OCI-LY7 (cell line): ENCODE results near the gene GLRX3. TPM values are rescaled to one million over a fixed set of nuclear protein-coding genes. Genes with fewer than 3 reads are reported as not detected.

ENCODE experiments used
- BruUV-seq: library from RNA; stranded (reverse); fragments of 400-500 nt; replicated peaks from 2 replicates; lab custom pipeline; 2021; lab: Mats Ljungman, UMichigan
- CTCF ChIA-PET: fragments of 300-600 bp; sonication (Branson Sonifier 250); formaldehyde crosslinking; loops from one replicate; lab custom pipeline; 2022; ENCODE audit warnings: antibody characterized with exemption; ENCODE audit not compliant: unreplicated experiment; lab: Charles Lee
- POLR2A ChIA-PET: fragments of 300-600 bp; sonication (Branson Sonifier 250); formaldehyde crosslinking; loops from one replicate; lab custom pipeline; 2022; ENCODE audit warnings: antibody characterized with exemption; lab: Charles Lee
- DNase-seq: peaks from one replicate; pipeline ENCODE4 v3.0.0-alpha.2; 2015; ENCODE audit warnings: low spot score
- H2AFZ ChIP-seq: fragments of 200-600 bp; sonication (generic), shearing (Covaris generic); 2 replicates; pipeline ENCODE4 v1.6.1; 2014; ENCODE audit warnings: mild to moderate bottlenecking, antibody characterized with exemption, low read length, moderate library complexity
- H3K27ac ChIP-seq: fragments of 200-600 bp; sonication (generic); 2 replicates; pipeline ENCODE4 v1.5.1; 2014; ENCODE audit warnings: mixed run types, low read depth, mild to moderate bottlenecking, moderate library complexity, low read length, inconsistent platforms; ENCODE audit not compliant: poor library complexity, severe bottlenecking
- H3K36me3 ChIP-seq: fragments of 200-600 bp; sonication (generic); 2 replicates; pipeline ENCODE4 v1.6.1; 2014; ENCODE audit warnings: mild to moderate bottlenecking, antibody characterized with exemption, low read length, moderate library complexity, mixed read lengths; ENCODE audit not compliant: insufficient read depth
- H3K4me1 ChIP-seq: fragments of 200-600 bp; sonication (generic); 2 replicates; pipeline ENCODE4 v1.5.1; 2014; ENCODE audit warnings: mild to moderate bottlenecking, low read length; ENCODE audit not compliant: insufficient read depth, poor library complexity, severe bottlenecking
- H3K4me2 ChIP-seq: fragments of 200-600 bp; sonication (generic); 2 replicates; pipeline ENCODE4 v1.6.1; 2014; ENCODE audit warnings: mild to moderate bottlenecking, low read length
- H3K4me3 ChIP-seq: fragments of 200-600 bp; sonication (generic); 2 replicates; pipeline ENCODE4 v1.5.1; 2014; ENCODE audit warnings: mild to moderate bottlenecking, low read depth, low read length; ENCODE audit not compliant: poor library complexity, severe bottlenecking
- H3K79me2 ChIP-seq: fragments of 200-600 bp; sonication (generic); 2 replicates; pipeline ENCODE4 v1.6.1; 2016; ENCODE audit warnings: low read depth, mild to moderate bottlenecking, low read length, moderate library complexity, mixed read lengths; ENCODE audit not compliant: insufficient read depth
- H3K9me2 ChIP-seq: fragments of 200-600 bp; sonication (generic); 2 replicates; pipeline ENCODE4 v1.6.1; 2016; ENCODE audit warnings: mild to moderate bottlenecking, low read length, mixed read lengths; ENCODE audit not compliant: insufficient read depth
- H3K9me3 ChIP-seq: fragments of 200-600 bp; sonication (generic); 2 replicates; pipeline ENCODE4 v1.6.1; 2014; ENCODE audit warnings: mild to moderate bottlenecking, mixed run types, low read length, mixed read lengths
- H4K20me1 ChIP-seq: fragments of 200-600 bp; sonication (generic); 2 replicates; pipeline ENCODE4 v1.6.1; 2014; ENCODE audit warnings: mild to moderate bottlenecking, antibody characterized with exemption, low read length, moderate library complexity, mixed read lengths; ENCODE audit not compliant: insufficient read depth
- CTCF ChIP-seq: fragments of 200-600 bp; sonication (generic); conservative IDR thresholded peaks from 2 replicates; pipeline ENCODE4 v1.5.1; 2014; ENCODE audit warnings: mild to moderate bottlenecking, antibody characterized with exemption, low read length, moderate library complexity, mixed read lengths
- EZH2phosphoT487 ChIP-seq: fragments of 200-600 bp; sonication (generic); IDR thresholded peaks from 2 replicates; pipeline ENCODE4 v1.6.1; 2018; ENCODE audit warnings: low read depth, borderline replicate concordance, mild to moderate bottlenecking, mixed run types, antibody characterized with exemption, low read length, moderate library complexity, mixed read lengths
- intact Hi-C: fragments of 100-400 bp; cut with micrococcal nuclease; formaldehyde crosslinking; loops from one replicate; pipeline ENCODE4 v1.10.0; 2022; ENCODE audit not compliant: unreplicated experiment
- total RNA-seq, 2 experiments: library from RNA; depleted of rRNA in 1 of 2; stranded (reverse); fragments of >200 nt in 1 of 2; shearing (Covaris generic) in 1 of 2; gene quantifications; 2 replicates each; pipeline ENCODE4 v1.2.3, GENCODE V29; 2014 to 2022

Gene GLRX3
- total RNA-seq, 2 experiments from 2014 or later = 83.2 to 117 TPM

DNA sequence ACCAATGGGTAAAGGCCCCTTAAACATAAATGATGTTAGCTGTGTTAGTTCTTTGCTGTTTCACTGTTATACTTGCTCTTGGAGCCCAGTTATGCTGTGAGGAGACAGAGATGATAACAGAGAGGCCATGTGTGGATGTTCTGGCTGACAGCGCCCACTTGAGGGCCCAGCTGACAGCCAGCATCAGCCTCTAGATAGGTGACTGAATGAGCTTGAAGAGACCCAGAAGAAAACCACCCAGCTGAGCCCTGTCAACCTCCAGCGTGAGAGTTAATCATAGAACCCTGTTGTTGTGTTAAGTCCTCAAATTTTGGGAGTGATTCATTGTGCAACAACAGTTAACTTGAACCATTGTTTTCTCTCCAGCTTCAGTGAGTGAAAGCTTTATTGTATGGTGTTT is 91.7 kb downstream of the GLRX3 start:
- POLR2A ChIA-PET = interaction anchor here (0.6 kb wide), 1 partner anchor 302 kb away, joined by 3 read pairs; no protein-coding TSS in a partner anchor
- Histone ChIP-seq H3K27ac (no peak overlapping the region), H3K4me2 (no peak overlapping the region), H3K9me3 (no peaks in the 10 kb centered on the region), H3K9me2 (no peaks in the 10 kb centered on the region), H3K79me2 (no peaks in the 10 kb centered on the region), H4K20me1 (no peaks in the 10 kb centered on the region), H3K4me1 (no peaks in the 10 kb centered on the region), H2AFZ (no peak overlapping the region), H3K4me3 (no peak overlapping the region), H3K36me3 (no peaks in the 10 kb centered on the region)
- no peak for TF ChIP-seq CTCF
- TF ChIP-seq EZH2phosphoT487 = no peak
- BruUV-seq = no TSS peak
- no peak for DNase-seq
- CTCF ChIA-PET = no interaction called here
- intact Hi-C loops = no loop called here

Other genes with a start within 250 kb of the GLRX3 start
- gene EBF3, start 172.1 kb upstream of the GLRX3 start, total RNA-seq (2014; rRNA removed; shearing (Covaris generic)) = not detected in 2 replicates
- not detected in 2 replicates for gene EBF3, start 172.1 kb upstream of the GLRX3 start, total RNA-seq (2022)
- gene C10orf143, start 25.6 kb upstream of the GLRX3 start, total RNA-seq (2014; rRNA removed; shearing (Covaris generic)) = 0.64 and 0.88 TPM in 2 replicates
- gene C10orf143, start 25.6 kb upstream of the GLRX3 start, total RNA-seq (2022) = 6.1 and 6.4 TPM in 2 replicates